Measurements from ENCODE around the gene ANKRD24.
"Not testable (repeated sequence)": the region's sequence is repeated elsewhere in the genome, so short reads cannot be mapped to it uniquely, and the experiment has no call there.

The ANKRD24 gene

GRCh38 chr19:4174213-4174894 lies 8.1 kb upstream of the ANKRD24 start:
- DNase-seq = no peak

GRCh38 chr19:4174895-4175668 lies 7.4 kb upstream of the ANKRD24 start:
- DNase-seq = no peak

- no peak for DNase-seq
These were observed 6.9 kb upstream of the ANKRD24 start for GRCh38 chr19:4175669-4175931.

- no peak for DNase-seq
These were observed 5.3 kb upstream of the ANKRD24 start for GRCh38 chr19:4177146-4177545.

- DNase-seq = no peak
These were observed 3.5 kb upstream of the ANKRD24 start for GRCh38 chr19:4178990-4179389.

- no peak for DNase-seq
These were observed 1.4 kb upstream of the ANKRD24 start for GRCh38 chr19:4181053-4181508.

GRCh38 chr19:4183967-4184717 lies 1.7 kb downstream of the ANKRD24 start:
- peak; percentile 55 for DNase-seq

GRCh38 chr19:4184718-4185352 lies 2.3 kb downstream of the ANKRD24 start:
- no peak for DNase-seq

GRCh38 chr19:4185413-4186086 lies 3.1 kb downstream of the ANKRD24 start:
- no peak for DNase-seq

- peak; percentile 54 for DNase-seq
These were observed 3.9 kb downstream of the ANKRD24 start for GRCh38 chr19:4186087-4186993.

GRCh38 chr19:4187313-4188122 lies 5.0 kb downstream of the ANKRD24 start:
- no peak for DNase-seq

- no peak for DNase-seq
These were observed 7.2 kb downstream of the ANKRD24 start for GRCh38 chr19:4189641-4190040.

GRCh38 chr19:4192537-4192936 lies 10.0 kb downstream of the ANKRD24 start:
- DNase-seq = not testable (repeated sequence)

GRCh38 chr19:4194353-4194752 lies 11.9 kb downstream of the ANKRD24 start:
- DNase-seq = no peak

GRCh38 chr19:4196009-4196408 lies 13.5 kb downstream of the ANKRD24 start:
- no peak for DNase-seq

- DNase-seq = no peak
These were observed 14.2 kb downstream of the ANKRD24 start for GRCh38 chr19:4196587-4197148.

- no peak for DNase-seq
These were observed 14.7 kb downstream of the ANKRD24 start for GRCh38 chr19:4197228-4197624.

GRCh38 chr19:4197625-4198466 lies 15.4 kb downstream of the ANKRD24 start:
- no peak for DNase-seq

GRCh38 chr19:4198467-4199126 lies 16.1 kb downstream of the ANKRD24 start:
- DNase-seq = no peak

Data from DMS 273 treated with DMSO at 0.1 percent for 48 hours (cell line).